ENCODE measurements around the gene UGT1A1.

DNA sequence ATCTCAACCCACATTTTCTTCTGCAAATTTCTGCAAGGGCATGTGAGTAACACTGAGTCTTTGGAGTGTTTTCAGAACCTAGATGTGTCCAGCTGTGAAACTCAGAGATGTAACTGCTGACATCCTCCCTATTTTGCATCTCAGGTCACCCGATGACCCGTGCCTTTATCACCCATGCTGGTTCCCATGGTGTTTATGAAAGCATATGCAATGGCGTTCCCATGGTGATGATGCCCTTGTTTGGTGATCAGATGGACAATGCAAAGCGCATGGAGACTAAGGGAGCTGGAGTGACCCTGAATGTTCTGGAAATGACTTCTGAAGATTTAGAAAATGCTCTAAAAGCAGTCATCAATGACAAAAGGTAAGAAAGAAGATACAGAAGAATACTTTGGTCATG lies 8.0 kb downstream of the UGT1A1 start:
- no peak for TF ChIP-seq CTCF (IDR thresholded peaks at IDR 0.05; ENCODE audit: extremely low read depth in 1 of 2, insufficient read depth in 1 of 2, low read depth in 1 of 2, low read length in 2 of 2)
- TF ChIP-seq POLR2AphosphoS5 (IDR thresholded peaks at IDR 0.05; ENCODE audit: insufficient read depth, low read depth, low read length): no peak

Measured in endothelial cell of umbilical vein (primary cell).